PFSK-1 (cell line): ENCODE measurements around the gene ANKMY1.

Experiments used
- POLR2AphosphoS5 ChIP-seq: IDR thresholded peaks from 2 replicates; pipeline ENCODE4 v1.6.1; 2012; ENCODE audit warnings: low read depth, mild to moderate bottlenecking, control low read depth, low read length, moderate library complexity
- REST ChIP-seq, 2 experiments: IDR thresholded peaks; 2 replicates each; pipeline versions ENCODE4 v1.6.1 to v1.8.0; 2011 to 2012; ENCODE audit warnings: low read depth in 2 of 2, low read length in 2 of 2, control low read depth in 1 of 2, inconsistent platforms in 1 of 2, mild to moderate bottlenecking in 1 of 2, moderate library complexity in 1 of 2; ENCODE audit not compliant: insufficient read depth in 1 of 2
- TAF1 ChIP-seq: IDR thresholded peaks from 2 replicates; pipeline ENCODE4 v1.6.1; 2012; ENCODE audit warnings: low read length, control low read depth, borderline replicate concordance; ENCODE audit not compliant: insufficient read depth

- TF ChIP-seq POLR2AphosphoS5: no peak
- no peak for TF ChIP-seq REST (IDR thresholded peaks at IDR 0.05; ENCODE audit: insufficient read depth in 1 of 2, low read depth in 2 of 2, low read length in 2 of 2)
- no peak for TF ChIP-seq TAF1
Measured at GRCh38 chr2:240569523-240569997, 11.8 kb upstream of the ANKMY1 start.
